Activated T-cell treated with anti-CD3 and anti-CD28 coated beads, Interleukin-2, amount 50 U/mL, for 48 hours (primary cell): ENCODE data around the gene PFN1.
"Not testable (repeated sequence)": the region's sequence is repeated elsewhere in the genome, so short reads cannot be mapped to it uniquely, and the experiment has no call there.

Source experiments
- DNase-seq, 2 experiments: peaks; one replicate each; pipeline ENCODE4 v3.0.0-alpha.2; 2020

Gene PFN1

DNA sequence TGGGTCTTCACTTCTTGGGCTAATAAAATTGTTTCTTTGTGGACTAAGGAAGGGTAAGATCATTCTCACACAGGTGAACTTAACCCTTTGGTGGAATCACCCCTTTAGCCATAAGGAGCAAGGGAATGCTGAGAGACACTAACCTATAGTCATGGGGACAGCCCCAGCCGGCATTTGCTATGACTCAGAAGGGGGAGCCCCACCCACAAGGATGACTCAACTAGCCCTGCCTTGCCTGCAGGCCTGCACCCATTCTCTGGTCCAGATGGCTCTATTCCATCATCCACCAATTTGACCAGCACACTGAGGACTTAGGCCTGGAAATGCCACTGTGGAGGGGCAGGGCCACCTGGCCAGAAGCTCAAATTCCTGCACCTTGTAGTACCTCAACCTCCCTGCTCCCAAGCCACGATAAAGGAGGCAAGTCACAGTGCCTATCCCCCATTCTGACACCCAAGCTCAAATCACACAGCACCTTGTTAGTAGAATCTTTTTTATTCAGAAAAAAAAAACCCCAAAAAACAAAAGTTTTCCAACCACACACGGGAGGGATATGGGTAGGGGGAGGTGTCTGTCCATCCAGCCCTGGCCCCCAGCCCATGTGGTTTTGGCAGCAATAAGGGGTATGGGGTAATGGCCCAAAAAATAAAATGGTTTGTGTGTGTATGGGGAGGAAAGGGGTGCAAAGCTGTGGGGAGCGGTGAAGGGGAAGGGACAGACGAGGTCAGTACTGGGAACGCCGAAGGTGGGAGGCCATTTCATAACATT is 3.0 kb downstream of the PFN1 start:
- DNase-seq = peak; percentile 91 to 93

DNA sequence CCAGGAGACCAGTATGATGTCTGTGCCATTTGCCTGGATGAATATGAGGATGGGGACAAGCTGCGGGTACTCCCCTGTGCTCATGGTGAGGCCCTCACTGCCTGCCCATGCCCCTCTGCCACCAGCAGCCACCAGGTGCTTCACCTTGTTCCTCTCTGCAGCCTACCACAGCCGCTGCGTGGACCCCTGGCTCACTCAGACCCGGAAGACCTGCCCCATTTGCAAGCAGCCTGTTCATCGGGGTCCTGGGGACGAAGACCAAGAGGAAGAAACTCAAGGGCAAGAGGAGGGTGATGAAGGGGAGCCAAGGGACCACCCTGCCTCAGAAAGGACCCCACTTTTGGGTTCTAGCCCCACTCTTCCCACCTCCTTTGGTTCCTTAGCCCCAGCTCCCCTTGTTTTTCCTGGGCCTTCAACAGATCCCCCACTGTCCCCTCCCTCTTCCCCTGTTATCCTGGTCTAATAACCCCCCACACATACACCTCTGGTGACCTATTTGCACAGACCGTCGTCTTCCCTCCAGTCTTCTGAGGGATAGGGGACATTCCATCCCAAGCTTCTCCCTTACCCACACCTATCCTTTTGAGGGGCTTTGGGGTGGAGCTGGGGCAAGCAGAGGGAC is 3.7 kb downstream of the PFN1 start:
- DNase-seq = peak; percentile 69 to 71

GRCh38 chr17:4944163-4944553 is 4.2 kb downstream of the PFN1 start:
- DNase-seq = peak; percentile 53 to 70

- no peak for DNase-seq
Observed at GRCh38 chr17:4942760-4943508, 5.4 kb downstream of the PFN1 start.

DNA sequence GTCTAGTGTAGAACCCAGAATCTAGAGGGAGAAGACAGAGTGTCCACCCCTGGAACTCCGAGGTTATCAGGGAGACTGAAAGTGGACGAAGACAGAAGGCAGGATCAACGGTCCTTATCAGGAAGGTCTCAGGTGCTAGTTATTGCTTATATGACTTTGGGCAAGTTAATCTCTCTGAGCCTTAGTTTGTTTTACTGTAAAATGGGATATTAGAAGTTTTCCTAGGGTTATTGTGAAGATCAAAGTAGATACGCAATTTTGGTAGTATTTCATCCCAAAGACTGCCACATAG is 7.1 kb downstream of the PFN1 start:
- no peak for DNase-seq

DNA sequence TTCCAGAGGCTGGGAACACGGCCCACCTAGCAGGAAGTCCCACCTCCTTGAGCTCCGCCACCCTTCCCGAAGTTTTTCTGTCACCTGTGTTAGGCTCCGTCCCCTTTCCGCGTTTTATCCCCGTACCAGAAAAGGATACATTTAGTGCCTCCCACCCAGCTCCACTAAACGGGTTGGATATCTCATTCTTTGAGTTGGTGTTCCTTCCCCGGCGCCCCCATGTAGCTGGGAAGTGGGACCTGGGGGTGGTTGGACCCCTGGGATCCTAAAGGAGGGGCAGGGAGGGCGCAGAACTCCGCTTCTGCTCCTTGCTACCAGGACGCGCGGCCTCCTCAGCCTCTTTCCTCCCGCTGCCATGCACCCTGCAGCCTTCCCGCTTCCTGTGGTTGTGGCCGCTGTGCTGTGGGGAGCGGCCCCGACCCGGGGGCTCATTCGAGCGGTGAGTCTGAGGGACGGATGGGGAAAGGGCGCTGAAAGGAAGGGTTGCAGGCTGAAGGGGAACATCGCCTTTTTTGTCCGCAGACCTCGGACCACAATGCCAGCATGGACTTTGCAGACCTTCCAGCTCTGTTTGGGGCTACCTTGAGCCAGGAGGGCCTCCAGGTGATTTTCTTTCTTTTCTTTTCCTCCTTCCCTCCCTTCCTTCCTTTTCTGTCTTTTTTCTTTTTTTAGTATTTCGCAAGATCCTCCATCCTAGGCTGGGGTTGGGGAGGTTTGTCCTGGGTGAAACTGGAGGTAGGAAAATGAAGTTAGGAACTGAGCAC is 7.6 kb downstream of the PFN1 start:
- DNase-seq = peak; percentile 70

DNA sequence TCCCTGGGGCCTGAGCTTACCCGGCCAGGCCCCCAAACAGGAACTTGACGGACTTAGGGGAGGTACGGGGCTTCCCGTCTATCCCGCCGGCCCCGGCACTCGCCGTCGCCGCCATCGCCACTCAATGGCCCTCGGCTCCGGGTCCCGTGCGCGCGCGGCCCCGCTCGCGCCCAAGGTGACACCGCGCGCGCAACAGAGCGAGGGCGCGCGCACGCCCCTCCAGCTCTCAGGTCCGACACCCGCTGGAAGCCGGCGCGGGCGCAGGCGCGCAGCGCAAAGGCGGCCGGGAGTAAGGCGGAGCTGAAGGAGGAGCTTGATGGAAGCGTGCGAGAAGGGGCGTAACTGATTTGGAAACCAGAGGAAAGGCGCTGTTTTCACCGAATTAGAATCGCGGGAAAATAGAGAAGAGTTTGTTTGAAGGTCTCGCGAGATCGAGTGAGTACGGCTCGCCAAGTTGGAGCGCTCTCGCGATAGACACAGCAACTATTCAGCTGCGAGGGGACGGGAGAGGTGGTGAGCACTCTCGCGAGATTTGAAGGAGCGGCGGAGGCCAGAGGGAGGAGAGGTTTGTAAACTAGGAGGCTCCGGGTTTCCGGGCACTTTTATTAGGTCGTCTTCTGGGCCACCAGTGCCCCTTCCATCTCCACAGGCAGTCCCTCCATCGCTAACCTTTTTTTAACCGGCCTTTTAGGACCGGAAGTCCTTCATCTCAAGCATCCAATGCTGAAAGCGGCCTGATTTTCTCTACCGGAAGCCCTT is 8.4 kb downstream of the PFN1 start, which contains the start of the genes RNF167 and SLC25A11:
Gene RNF167, plus strand, starts transcription at position 473 of the 759 bp plus-strand sequence. CDS start 642 bp downstream, outside the sequence.
Gene SLC25A11, minus strand, starts transcription at position 251 of the 759 bp plus-strand sequence. Its CDS starts 136 bp downstream, at position 115.
- peak; percentile 98 for DNase-seq

GRCh38 chr17:4939546-4939795 is 8.9 kb downstream of the PFN1 start:
- DNase-seq = no peak

DNA sequence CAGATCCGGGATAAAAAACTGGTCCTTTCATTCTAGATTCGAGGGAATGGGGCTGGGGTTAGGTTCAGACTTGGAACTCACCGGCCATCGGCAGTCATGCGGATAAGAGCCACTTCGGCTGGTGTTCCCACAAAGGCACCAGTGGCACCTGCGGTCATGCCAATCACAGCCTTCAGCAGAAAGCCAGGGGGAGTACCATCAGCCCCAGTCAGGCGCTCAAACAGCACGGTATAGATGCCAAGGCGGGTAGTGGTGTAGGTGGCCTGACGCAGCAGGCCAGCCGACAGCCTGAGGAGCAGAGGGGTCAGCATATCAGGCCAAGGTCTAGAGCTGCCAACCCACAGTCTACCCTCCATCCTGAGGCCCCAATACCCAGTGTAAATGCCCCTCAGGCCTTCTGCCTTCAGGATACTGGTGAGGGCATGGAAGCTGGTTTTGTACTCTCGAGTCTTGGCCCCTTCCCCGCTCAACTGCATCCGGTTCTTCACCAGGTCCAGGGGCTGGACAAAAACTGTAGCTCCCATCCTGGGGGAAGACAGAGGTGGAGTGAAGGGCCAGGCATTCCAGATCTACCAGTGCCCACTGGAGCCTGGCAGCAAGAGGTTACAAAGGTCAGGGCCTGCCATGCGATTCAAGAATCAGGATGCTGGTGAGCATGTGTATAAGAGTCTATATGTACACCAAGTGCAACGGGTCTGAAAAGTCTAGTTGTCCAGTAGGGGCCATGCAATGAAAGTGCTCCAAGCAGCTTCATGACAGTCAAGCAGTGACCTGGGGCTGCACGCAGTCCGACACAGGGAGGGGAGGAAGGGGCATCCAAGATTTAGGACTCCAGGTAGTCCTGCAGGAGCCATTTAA is 9.4 kb downstream of the PFN1 start:
- DNase-seq = peak; percentile 48 to 53

- no peak for DNase-seq
Observed at GRCh38 chr17:4938069-4938491, 10.2 kb downstream of the PFN1 start.

- no peak for DNase-seq
Observed at GRCh38 chr17:4937553-4937952, 10.8 kb downstream of the PFN1 start.

GRCh38 chr17:4936436-4936835 is 11.9 kb downstream of the PFN1 start:
- no peak for DNase-seq

- DNase-seq = no peak
Observed at GRCh38 chr17:4935650-4936049, 12.7 kb downstream of the PFN1 start.

DNA sequence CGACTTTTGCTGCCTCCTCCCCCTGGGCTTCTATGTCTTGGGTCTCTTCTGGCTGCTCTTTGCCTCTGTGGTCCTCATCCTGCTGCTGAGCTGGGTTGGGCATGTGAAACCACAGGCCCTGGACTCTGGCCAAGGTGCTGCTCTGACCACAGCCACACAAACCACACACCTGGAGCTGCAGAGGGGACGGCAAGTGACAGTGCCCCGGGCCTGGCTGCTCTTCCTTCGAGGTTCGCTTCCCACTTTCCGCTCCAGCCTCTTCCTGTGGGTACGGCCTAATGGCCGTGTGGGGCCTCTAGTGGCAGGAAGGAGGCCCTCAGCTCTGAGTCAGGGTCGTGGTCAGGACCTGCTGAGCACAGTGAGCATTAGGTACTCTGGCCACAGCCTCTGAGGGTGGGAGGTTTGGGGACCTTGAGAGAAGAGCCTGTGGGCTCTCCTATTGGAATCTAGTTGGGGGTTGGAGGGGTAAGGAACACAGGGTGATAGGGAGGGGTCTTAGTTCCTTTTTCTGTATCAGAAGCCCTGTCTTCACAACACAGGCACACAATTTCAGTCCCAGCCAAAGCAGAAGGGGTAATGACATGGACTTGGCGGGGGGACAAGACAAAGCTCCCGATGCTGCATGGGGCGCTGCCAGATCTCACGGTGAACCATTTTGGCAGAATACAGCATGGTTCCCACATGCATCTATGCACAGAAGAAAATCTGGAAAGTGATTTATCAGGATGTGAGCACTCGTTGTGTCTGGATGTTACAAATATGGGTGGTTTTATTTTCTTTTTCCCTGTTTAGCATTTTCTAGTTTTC is 14.0 kb downstream of the PFN1 start:
- DNase-seq = peak; percentile 29 to 39

GRCh38 chr17:4933646-4934045 is 14.7 kb downstream of the PFN1 start:
- no peak for DNase-seq

DNA sequence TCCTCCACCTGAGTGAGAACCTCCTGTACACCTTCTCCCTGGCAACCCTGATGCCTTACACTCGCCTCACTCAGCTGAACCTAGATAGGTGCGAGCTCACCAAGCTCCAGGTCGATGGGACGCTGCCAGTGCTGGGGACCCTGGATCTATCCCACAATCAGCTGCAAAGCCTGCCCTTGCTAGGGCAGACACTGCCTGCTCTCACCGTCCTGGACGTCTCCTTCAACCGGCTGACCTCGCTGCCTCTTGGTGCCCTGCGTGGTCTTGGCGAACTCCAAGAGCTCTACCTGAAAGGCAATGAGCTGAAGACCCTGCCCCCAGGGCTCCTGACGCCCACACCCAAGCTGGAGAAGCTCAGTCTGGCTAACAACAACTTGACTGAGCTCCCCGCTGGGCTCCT is 15.6 kb downstream of the PFN1 start:
- DNase-seq = no peak

DNA sequence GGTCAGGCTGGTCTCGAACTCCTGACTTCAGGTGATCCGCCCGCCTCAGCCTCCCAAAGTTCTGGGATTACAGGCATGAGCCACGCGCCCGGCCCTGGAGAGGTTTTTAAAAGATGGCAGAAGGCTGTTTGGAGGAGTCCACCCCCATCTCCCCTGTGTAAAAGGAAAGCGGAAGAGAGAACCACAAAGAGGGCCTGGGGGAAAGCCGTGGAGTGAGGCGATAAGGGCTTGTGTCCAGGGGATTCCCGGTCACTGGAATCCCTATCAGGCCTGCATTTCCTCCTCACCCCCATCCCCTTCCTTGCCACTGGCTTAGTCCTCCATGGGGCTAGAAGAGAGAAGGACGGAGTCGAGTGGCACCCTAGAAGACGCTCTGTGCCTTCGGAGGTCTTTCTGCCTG is 16.4 kb downstream of the PFN1 start, which contains the start of gene GP1BA:
Gene GP1BA, plus strand, starts transcription at position 315 of the 400 bp plus-strand sequence. CDS start 328 bp downstream, outside the sequence.
- no peak for DNase-seq

DNA sequence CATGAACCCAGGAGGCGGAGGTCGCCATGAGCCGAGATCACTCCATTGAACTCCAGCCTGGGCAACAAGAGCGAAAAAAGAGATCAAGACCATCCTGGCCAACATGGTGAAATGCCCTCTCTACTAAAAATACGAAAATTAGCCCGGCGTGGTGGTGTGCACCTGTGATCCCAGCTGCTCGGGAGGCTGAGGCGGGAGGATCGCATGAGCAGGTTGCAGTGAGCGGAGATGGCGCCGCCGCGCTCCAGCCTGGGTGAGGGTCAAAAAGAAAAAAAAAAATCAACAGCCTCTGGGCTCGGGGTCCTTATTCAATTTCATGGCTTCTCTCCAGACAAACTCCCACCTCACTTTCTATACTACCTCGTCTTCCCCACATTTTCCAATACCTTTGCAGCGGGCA is 19.4 kb downstream of the PFN1 start:
- DNase-seq = no peak

GRCh38 chr17:4926577-4927335 is 21.6 kb downstream of the PFN1 start:
- DNase-seq = not testable (repeated sequence)

- DNase-seq = no peak
Observed at GRCh38 chr17:4921320-4921719, 27.0 kb downstream of the PFN1 start.
